GM21825 (cell line): Measurements from ENCODE around the gene EXOSC5.
"Not testable (repeated sequence)": the region's sequence is repeated elsewhere in the genome, so short reads cannot be mapped to it uniquely, and the experiment has no call there.

Experiments
- ATAC-seq: cut with Tn5 transposase; IDR thresholded peaks from one replicate; pipeline ENCODE4 v1.9.1; 2021; ENCODE audit warnings: mild to moderate bottlenecking, moderate library complexity; ENCODE audit not compliant: unreplicated experiment

EXOSC5 gene

GRCh38 chr19:41397086-41398049 is at the start of gene EXOSC5, which contains the start of gene BCKDHA:
Gene EXOSC5 (minus strand): TSS chr19:41397359. CDS start chr19:41397328, 31 bp downstream.
Gene BCKDHA (plus strand): TSS chr19:41397818. CDS start chr19:41397828, 10 bp downstream.
- peak; percentile 87 for ATAC-seq

GRCh38 chr19:41445575-41445974 is 48.4 kb upstream of the EXOSC5 start:
- no peak for ATAC-seq

GRCh38 chr19:41443813-41444455 is 46.8 kb upstream of the EXOSC5 start:
- ATAC-seq: no peak

- ATAC-seq: no peak
Measured at GRCh38 chr19:41442473-41443355, 45.6 kb upstream of the EXOSC5 start, which contains the start of gene ERICH4. Gene ERICH4 (plus strand): TSS chr19:41443156. CDS start chr19:41443170, 14 bp downstream.

- ATAC-seq: no peak
Measured at GRCh38 chr19:41441321-41441945, 44.3 kb upstream of the EXOSC5 start.

GRCh38 chr19:41439441-41440222 is 42.5 kb upstream of the EXOSC5 start, which contains the start of gene DMAC2:
Gene DMAC2 (minus strand): TSS chr19:41439912. CDS start chr19:41439899, 13 bp downstream.
- ATAC-seq: peak; percentile 83

- ATAC-seq: no peak
Measured at GRCh38 chr19:41437944-41438574, 40.9 kb upstream of the EXOSC5 start.

GRCh38 chr19:41436674-41436951 is 39.5 kb upstream of the EXOSC5 start:
- no peak for ATAC-seq

- no peak for ATAC-seq
Measured at GRCh38 chr19:41435936-41436673, 38.9 kb upstream of the EXOSC5 start.

- not testable (repeated sequence) for ATAC-seq
Measured at GRCh38 chr19:41435376-41435775, 38.2 kb upstream of the EXOSC5 start.

- no peak for ATAC-seq
Measured at GRCh38 chr19:41434450-41434849, 37.3 kb upstream of the EXOSC5 start.

- ATAC-seq: no peak
Measured at GRCh38 chr19:41433171-41433570, 36.0 kb upstream of the EXOSC5 start.

GRCh38 chr19:41431426-41432386 is 34.5 kb upstream of the EXOSC5 start:
- ATAC-seq: no peak

GRCh38 chr19:41430922-41431321 is 33.8 kb upstream of the EXOSC5 start:
- no peak for ATAC-seq

- no peak for ATAC-seq
Measured at GRCh38 chr19:41428481-41428859, 31.3 kb upstream of the EXOSC5 start.

GRCh38 chr19:41427647-41428480 is 30.7 kb upstream of the EXOSC5 start:
- ATAC-seq: no peak
